Tibial nerve (tissue), 4 donors: ENCODE measurements around the gene SLC30A2. TPM values are rescaled to one million over a fixed set of nuclear protein-coding genes. Genes with fewer than 3 reads are reported as not detected.

Experiments
- DNase-seq, 2 donors: peaks; one replicate each; pipeline ENCODE4 v3.0.0-alpha.2; 2019; ENCODE audit warnings: low spot score in 2 of 2
- H3K27ac ChIP-seq, 4 donors: fragments of 200-600 bp; sonication (generic) in 3 of 4; one replicate each; pipeline ENCODE4 v1.5.1; 2017 to 2019; ENCODE audit warnings: mild to moderate bottlenecking in 1 of 4
- H3K27me3 ChIP-seq, 2 donors: fragments of 200-600 bp; sonication (generic) in 1 of 2; one replicate each; pipeline versions ENCODE4 v1.5.1 to v1.6.0; 2017 to 2019
- H3K36me3 ChIP-seq, 3 donors: fragments of 200-600 bp; sonication (generic); one replicate each; pipeline ENCODE4 v1.5.1; 2018 to 2019
- H3K4me1 ChIP-seq, 4 donors: fragments of 200-600 bp; sonication (generic) in 3 of 4; one replicate each; pipeline ENCODE4 v1.5.1; 2017 to 2019
- H3K4me3 ChIP-seq, 4 donors: fragments of 200-600 bp; sonication (generic) in 3 of 4; one replicate each; pipeline ENCODE4 v1.5.1; 2017 to 2019; ENCODE audit warnings: mild to moderate bottlenecking in 1 of 4, moderate library complexity in 1 of 4
- H3K9me3 ChIP-seq, 4 donors: fragments of 200-600 bp; sonication (generic) in 3 of 4; one replicate each; pipeline ENCODE4 v1.5.1; 2017 to 2019
- EP300 ChIP-seq, 2 donors: sonication (generic); formaldehyde crosslinking; IDR thresholded peaks; one replicate each; pipeline ENCODE4 v1.6.1; 2017; ENCODE audit warnings: antibody characterized with exemption in 2 of 2, mild to moderate bottlenecking in 1 of 2
- POLR2A ChIP-seq, 2 donors: fragments of 450-650 bp; IDR thresholded peaks; one replicate each; pipeline ENCODE4 v1.6.1; 2017; ENCODE audit warnings: antibody characterized with exemption in 2 of 2, mild to moderate bottlenecking in 2 of 2, moderate library complexity in 2 of 2
- WGBS, 2 donors: methylation state at CpG; one replicate each; pipeline ENCODE4 v1.1.5; 2018; 5-methylcytosine and 5-hydroxymethylcytosine counted together
- total RNA-seq, 4 donors: library from RNA; depleted of rRNA; stranded (reverse); fragments of >200 nt; gene quantifications; one replicate each; pipeline ENCODE4 v1.1.0, GENCODE V29; 2016
- TF ChIP-seq, protein P1 (sequence below), 5 experiments: fragments of 200-600 bp in 3 of 5; fragments of 450-650 bp in 2 of 5; sonication (generic) in 3 of 5; IDR thresholded peaks; one replicate each; pipeline ENCODE4 v1.5.1; 2016 to 2019; ENCODE audit warnings: antibody characterized with exemption in 5 of 5, mild to moderate bottlenecking in 3 of 5, moderate library complexity in 2 of 5

Gene SLC30A2
- total RNA-seq, 4 donors from 2014 or later, result not detected

DNA sequence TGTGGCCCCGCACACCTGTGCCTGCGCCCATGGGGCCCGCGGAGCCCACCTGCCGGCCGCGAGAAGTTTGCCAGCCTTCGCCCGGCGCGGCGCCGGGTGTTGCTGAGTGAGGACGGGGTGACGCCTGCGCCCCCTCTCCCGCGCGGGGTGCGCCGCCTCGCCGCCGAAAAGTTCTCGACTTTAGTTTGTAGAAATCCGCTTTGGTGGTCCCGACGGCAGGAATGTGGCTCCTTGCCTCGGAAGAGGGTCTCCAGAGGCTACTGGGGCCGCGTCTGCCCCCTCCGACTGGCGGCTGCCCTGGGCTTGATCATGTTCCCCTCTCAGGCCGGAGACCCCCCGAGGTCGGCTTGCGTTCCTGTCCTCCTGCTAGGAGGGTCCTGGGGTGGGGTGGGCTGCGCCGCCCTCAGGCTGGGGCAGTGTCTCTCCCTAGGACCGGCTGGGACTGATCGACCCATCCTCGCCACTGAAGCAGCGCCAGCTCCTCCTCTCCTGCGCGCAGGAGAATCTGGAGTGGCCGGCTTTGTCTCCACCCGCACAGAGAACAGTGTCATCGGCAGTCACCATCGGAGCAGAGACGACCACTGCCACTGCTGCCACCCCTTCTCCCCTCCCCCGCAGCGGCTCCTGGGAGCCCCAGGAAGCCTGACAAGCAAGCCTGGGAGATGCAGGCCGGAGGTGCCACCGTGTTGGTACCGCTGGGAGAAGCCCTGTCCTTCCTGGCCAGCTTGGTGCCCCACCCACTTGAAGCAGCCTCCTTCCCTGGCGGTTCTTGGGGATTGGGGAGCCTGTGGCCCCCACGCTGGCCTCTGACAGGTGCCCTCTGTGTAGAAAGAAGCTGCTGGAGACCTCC lies 553 bp upstream of the SLC30A2 start:
- Histone ChIP-seq H3K27me3 (peaks cover 0 to 71% of the 10 kb centered on the region in 2 donors), H3K4me1 (peaks cover 0 to 17% (median 5%) of the 10 kb centered on the region in 4 donors), H3K4me3 (peak overlapping the region in 1 of 4 donors; percentile 30), H3K27ac (no peak overlapping the region), H3K9me3 (no peaks in the 10 kb centered on the region), H3K36me3 (no peaks in the 10 kb centered on the region)
- 5 to 8% methylated on average over 50 of the region's 57 CpGs for WGBS, 2 donors
- no peak for DNase-seq
- no peak for TF ChIP-seq POLR2A (IDR thresholded peaks at IDR 0.05)
- TF ChIP-seq, protein P1, sequence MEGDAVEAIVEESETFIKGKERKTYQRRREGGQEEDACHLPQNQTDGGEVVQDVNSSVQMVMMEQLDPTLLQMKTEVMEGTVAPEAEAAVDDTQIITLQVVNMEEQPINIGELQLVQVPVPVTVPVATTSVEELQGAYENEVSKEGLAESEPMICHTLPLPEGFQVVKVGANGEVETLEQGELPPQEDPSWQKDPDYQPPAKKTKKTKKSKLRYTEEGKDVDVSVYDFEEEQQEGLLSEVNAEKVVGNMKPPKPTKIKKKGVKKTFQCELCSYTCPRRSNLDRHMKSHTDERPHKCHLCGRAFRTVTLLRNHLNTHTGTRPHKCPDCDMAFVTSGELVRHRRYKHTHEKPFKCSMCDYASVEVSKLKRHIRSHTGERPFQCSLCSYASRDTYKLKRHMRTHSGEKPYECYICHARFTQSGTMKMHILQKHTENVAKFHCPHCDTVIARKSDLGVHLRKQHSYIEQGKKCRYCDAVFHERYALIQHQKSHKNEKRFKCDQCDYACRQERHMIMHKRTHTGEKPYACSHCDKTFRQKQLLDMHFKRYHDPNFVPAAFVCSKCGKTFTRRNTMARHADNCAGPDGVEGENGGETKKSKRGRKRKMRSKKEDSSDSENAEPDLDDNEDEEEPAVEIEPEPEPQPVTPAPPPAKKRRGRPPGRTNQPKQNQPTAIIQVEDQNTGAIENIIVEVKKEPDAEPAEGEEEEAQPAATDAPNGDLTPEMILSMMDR (IDR thresholded peaks at IDR 0.05), result no peak
- no peak for TF ChIP-seq EP300 (IDR thresholded peaks at IDR 0.05)

DNA sequence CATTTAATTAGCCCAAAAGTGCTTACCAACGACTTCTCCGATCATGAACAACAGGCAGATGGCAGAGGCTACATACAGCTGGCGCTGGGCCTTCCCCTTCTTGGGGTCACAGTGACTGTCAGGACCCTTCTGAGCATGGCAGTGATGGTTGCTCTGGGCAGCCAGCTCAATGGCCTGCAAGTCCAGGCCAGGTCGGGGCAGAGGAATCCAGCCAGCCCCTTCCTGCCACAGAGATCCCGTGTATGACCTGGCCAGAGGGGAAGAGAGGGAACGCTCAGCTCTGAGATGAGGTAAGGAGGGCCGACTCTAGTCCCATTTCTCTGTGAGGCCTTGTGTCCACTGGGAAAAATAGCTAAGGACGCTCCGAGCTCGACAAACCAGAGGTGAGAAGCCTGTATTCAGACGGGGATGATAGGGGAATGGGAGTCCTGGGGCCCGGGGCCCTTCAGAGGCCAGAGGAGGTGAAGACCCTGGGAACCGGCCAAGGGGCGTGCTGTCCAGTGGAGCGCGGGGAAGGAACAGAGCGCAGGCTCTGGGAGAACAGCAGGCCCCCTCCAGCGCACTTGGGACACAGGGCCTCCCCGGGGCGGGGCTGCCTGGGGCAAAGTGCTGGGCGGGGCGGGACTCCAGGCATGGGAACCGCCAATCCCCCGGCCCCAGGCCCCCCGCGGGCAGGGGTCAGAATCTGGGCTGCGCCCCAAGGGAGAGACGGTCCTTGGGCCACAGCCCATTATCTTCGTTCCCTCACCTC lies 772 bp downstream of the SLC30A2 start:
- 22 to 30% methylated on average over 27 of the region's 29 CpGs for WGBS, 2 donors
- no peak overlapping the region for H3K4me3 ChIP-seq
- H3K36me3 ChIP-seq, result no peaks in the 10 kb centered on the region

DNA sequence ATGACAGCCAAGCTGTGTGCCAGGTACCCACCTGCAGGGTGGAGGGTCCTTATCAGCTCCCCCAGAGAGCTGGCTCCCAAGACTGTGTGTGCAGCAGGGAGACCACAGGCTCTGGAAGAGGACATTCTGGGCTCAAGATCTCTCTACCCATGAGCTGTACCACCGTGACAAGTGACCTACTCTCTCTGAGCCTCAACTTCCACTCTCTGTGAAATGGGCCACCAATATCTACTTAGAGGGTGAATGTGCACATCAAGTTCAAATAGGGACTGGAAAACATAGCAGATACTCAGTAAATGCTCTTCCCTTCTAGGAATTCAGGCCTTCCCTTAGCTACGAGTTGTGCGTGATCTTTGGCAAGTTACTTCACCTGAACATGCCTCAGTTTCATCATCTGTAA lies 1.5 kb downstream of the SLC30A2 start:
- Histone ChIP-seq H3K4me3 (no peak overlapping the region), H3K27me3 (peaks cover 0 to 60% of the 10 kb centered on the region in 2 donors), H3K27ac (no peak overlapping the region), H3K36me3 (no peaks in the 10 kb centered on the region), H3K9me3 (no peaks in the 10 kb centered on the region), H3K4me1 (peaks cover 0 to 17% (median 5%) of the 10 kb centered on the region in 4 donors)
- no peak for DNase-seq
- TF ChIP-seq EP300 (IDR thresholded peaks at IDR 0.05) (no peak), POLR2A (IDR thresholded peaks at IDR 0.05) (no peak)
- TF ChIP-seq, protein P1 (IDR thresholded peaks at IDR 0.05), result no peak
- 88 to 93% methylated on average over 3 of the region's 3 CpGs for WGBS, 2 donors

More for the DNA sequence above, 772 bp downstream of the SLC30A2 start:
- Histone ChIP-seq H3K27me3 (peaks cover 0 to 63% of the 10 kb centered on the region in 2 donors), H3K27ac (no peak overlapping the region), H3K9me3 (no peaks in the 10 kb centered on the region), H3K4me1 (peaks cover 0 to 17% (median 5%) of the 10 kb centered on the region in 4 donors)
- DNase-seq, result no peak
- TF ChIP-seq EP300 (IDR thresholded peaks at IDR 0.05), result no peak
- TF ChIP-seq, protein P1 (IDR thresholded peaks at IDR 0.05), result no peak
- TF ChIP-seq POLR2A (IDR thresholded peaks at IDR 0.05), result no peak

DNA sequence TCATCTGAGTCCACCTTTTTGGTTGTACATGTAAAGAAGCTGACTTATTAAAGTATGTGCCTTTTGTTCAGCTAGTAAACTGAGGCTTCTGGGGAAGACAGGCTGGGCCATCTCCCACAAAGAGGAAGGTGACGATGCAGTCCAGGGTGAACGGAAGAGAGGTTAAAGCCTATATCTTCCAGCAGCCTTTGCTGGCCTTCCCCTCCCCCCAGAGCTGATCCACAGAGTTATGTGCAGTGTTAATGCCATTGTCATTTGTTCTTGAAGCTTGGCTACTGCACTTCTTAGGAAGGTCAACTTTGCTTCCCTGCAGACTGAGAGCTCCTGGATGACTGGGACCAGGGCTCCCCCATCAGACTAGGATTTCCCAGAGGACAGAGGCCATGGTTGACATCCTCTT lies 2.2 kb downstream of the SLC30A2 start:
- peaks cover 0 to 17% (median 5%) of the 10 kb centered on the region in 4 donors for H3K4me1 ChIP-seq
- H3K36me3 ChIP-seq, result no peaks in the 10 kb centered on the region
- no peak overlapping the region for H3K4me3 ChIP-seq
- 75 to 77% methylated on average over 2 of the region's 2 CpGs for WGBS, 2 donors
- TF ChIP-seq EP300 (IDR thresholded peaks at IDR 0.05) (no peak), POLR2A (IDR thresholded peaks at IDR 0.05) (no peak)
- TF ChIP-seq, protein P1 (IDR thresholded peaks at IDR 0.05), result no peak
- peaks cover 0 to 55% of the 10 kb centered on the region in 2 donors for H3K27me3 ChIP-seq
- no peaks in the 10 kb centered on the region for H3K9me3 ChIP-seq
- no peak overlapping the region for H3K27ac ChIP-seq
- DNase-seq, result no peak

DNA sequence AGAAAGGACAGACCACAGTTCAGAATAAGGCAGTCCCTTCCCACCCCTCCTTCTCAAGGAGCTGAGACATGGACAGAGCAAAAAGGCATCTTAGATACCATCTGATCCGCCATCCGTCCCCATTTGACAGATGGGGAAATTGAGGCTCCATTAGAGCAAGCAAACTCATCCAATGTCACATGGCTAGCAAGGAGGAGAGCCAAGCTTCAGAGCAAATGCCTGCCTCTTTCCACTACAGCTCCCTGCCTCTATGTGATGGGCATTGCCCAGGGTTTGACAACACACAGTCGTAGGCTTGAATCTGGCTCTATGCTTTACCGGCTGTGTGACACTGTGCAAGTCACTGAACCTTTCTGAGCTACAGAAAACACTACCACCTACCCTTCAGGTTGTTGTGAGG lies 3.9 kb downstream of the SLC30A2 start:
- no peak for DNase-seq
- H3K27me3 ChIP-seq, result peaks cover 0 to 41% of the 10 kb centered on the region in 2 donors
- H3K4me3 ChIP-seq, result no peak overlapping the region
- H3K4me1 ChIP-seq, result peaks cover 0 to 17% (median 5%) of the 10 kb centered on the region in 4 donors
- TF ChIP-seq, protein P1 (IDR thresholded peaks at IDR 0.05), result no peak
- TF ChIP-seq POLR2A (IDR thresholded peaks at IDR 0.05) (no peak), EP300 (IDR thresholded peaks at IDR 0.05) (no peak)
- no peaks in the 10 kb centered on the region for H3K36me3 ChIP-seq
- WGBS, 2 donors, result 69 to 78% methylated on average over 4 of the region's 4 CpGs
- H3K27ac ChIP-seq, result no peak overlapping the region
- no peaks in the 10 kb centered on the region for H3K9me3 ChIP-seq
